Measurements from ENCODE around the gene CDK12. TPM values are rescaled to one million over a fixed set of nuclear protein-coding genes. Genes with fewer than 3 reads are reported as not detected.
A peak's percentile ranks its signal among the peaks of the same experiment; 100 is the strongest.
"Not testable (repeated sequence)": the region's sequence is repeated elsewhere in the genome, so short reads cannot be mapped to it uniquely, and the experiment has no call there.

The CDK12 gene
- total RNA-seq, 1 experiment from 2014 or later = 40.7 TPM

GRCh38 chr17:39538866-39539265, 77.6 kb downstream of the CDK12 start:
- in situ Hi-C loops (cut with HindIII; ENCODE audit: low pct_unique_long_range_greater_than_20kb, low sequenced_read_pairs) = no loop called here

GRCh38 chr17:39540611-39541010, 79.3 kb downstream of the CDK12 start:
- in situ Hi-C loops (cut with HindIII; ENCODE audit: low pct_unique_long_range_greater_than_20kb, low sequenced_read_pairs) = no loop called here
- no peak for DNase-seq (ENCODE audit: low read depth, low spot score)

More at GRCh38 chr17:39538866-39539265, 77.6 kb downstream of the CDK12 start:
- no peak for DNase-seq (ENCODE audit: low read depth, low spot score)

- in situ Hi-C loops (cut with HindIII; ENCODE audit: low pct_unique_long_range_greater_than_20kb, low sequenced_read_pairs) = no loop called here
- DNase-seq (ENCODE audit: low read depth, low spot score) = no peak
These were observed 80.4 kb downstream of the CDK12 start for GRCh38 chr17:39541652-39542051.

- in situ Hi-C loops (cut with HindIII; ENCODE audit: low pct_unique_long_range_greater_than_20kb, low sequenced_read_pairs) = no loop called here
These were observed 81.9 kb downstream of the CDK12 start for GRCh38 chr17:39543176-39543575.

GRCh38 chr17:39543664-39544063, 82.4 kb downstream of the CDK12 start:
- in situ Hi-C loops (cut with HindIII; ENCODE audit: low pct_unique_long_range_greater_than_20kb, low sequenced_read_pairs) = no loop called here
- no peak for DNase-seq (ENCODE audit: low read depth, low spot score)

More at GRCh38 chr17:39543176-39543575, 81.9 kb downstream of the CDK12 start:
- DNase-seq (ENCODE audit: low read depth, low spot score) = no peak

GRCh38 chr17:39544361-39544760, 83.1 kb downstream of the CDK12 start:
- in situ Hi-C loops (cut with HindIII; ENCODE audit: low pct_unique_long_range_greater_than_20kb, low sequenced_read_pairs); DNase-seq (ENCODE audit: low read depth, low spot score): not testable (repeated sequence)

- DNase-seq (ENCODE audit: low read depth, low spot score) = peak; percentile 65
- in situ Hi-C loops (cut with HindIII; ENCODE audit: low pct_unique_long_range_greater_than_20kb, low sequenced_read_pairs) = no loop called here
These were observed 86.6 kb downstream of the CDK12 start for GRCh38 chr17:39547713-39548478.

- no peak for DNase-seq (ENCODE audit: low read depth, low spot score)
- in situ Hi-C loops (cut with HindIII; ENCODE audit: low pct_unique_long_range_greater_than_20kb, low sequenced_read_pairs) = no loop called here
These were observed 87.4 kb downstream of the CDK12 start for GRCh38 chr17:39548494-39549225.

- in situ Hi-C loops (cut with HindIII; ENCODE audit: low pct_unique_long_range_greater_than_20kb, low sequenced_read_pairs) = no loop called here
- DNase-seq (ENCODE audit: low read depth, low spot score) = no peak
These were observed 88.7 kb downstream of the CDK12 start for GRCh38 chr17:39549747-39550573.

GRCh38 chr17:39551879-39552278, 90.6 kb downstream of the CDK12 start:
- DNase-seq (ENCODE audit: low read depth, low spot score) = no peak
- in situ Hi-C loops (cut with HindIII; ENCODE audit: low pct_unique_long_range_greater_than_20kb, low sequenced_read_pairs) = no loop called here

GRCh38 chr17:39553341-39553945, 92.2 kb downstream of the CDK12 start:
- no peak for DNase-seq (ENCODE audit: low read depth, low spot score)

GRCh38 chr17:39555368-39555767, 94.1 kb downstream of the CDK12 start:
- in situ Hi-C loops (cut with HindIII; ENCODE audit: low pct_unique_long_range_greater_than_20kb, low sequenced_read_pairs) = no loop called here
- no peak for DNase-seq (ENCODE audit: low read depth, low spot score)

More at GRCh38 chr17:39553341-39553945, 92.2 kb downstream of the CDK12 start:
- in situ Hi-C loops (cut with HindIII; ENCODE audit: low pct_unique_long_range_greater_than_20kb, low sequenced_read_pairs) = no loop called here

GRCh38 chr17:39556423-39556822, 95.1 kb downstream of the CDK12 start:
- no peak for DNase-seq (ENCODE audit: low read depth, low spot score)
- in situ Hi-C loops (cut with HindIII; ENCODE audit: low pct_unique_long_range_greater_than_20kb, low sequenced_read_pairs) = no loop called here

GRCh38 chr17:39562395-39562794, 101.1 kb downstream of the CDK12 start:
- DNase-seq (ENCODE audit: low read depth, low spot score) = no peak
- in situ Hi-C loops (cut with HindIII; ENCODE audit: low pct_unique_long_range_greater_than_20kb, low sequenced_read_pairs) = no loop called here

GRCh38 chr17:39562976-39563375, 101.7 kb downstream of the CDK12 start:
- in situ Hi-C loops (cut with HindIII; ENCODE audit: low pct_unique_long_range_greater_than_20kb, low sequenced_read_pairs) = no loop called here
- DNase-seq (ENCODE audit: low read depth, low spot score) = no peak

- no peak for DNase-seq (ENCODE audit: low read depth, low spot score)
- in situ Hi-C loops (cut with HindIII; ENCODE audit: low pct_unique_long_range_greater_than_20kb, low sequenced_read_pairs) = no loop called here
These were observed 102.2 kb downstream of the CDK12 start for GRCh38 chr17:39563476-39563875.

- DNase-seq (ENCODE audit: low read depth, low spot score) = peak; percentile 22
- in situ Hi-C loops (cut with HindIII; ENCODE audit: low pct_unique_long_range_greater_than_20kb, low sequenced_read_pairs) = no loop called here
These were observed 103.0 kb downstream of the CDK12 start for GRCh38 chr17:39564211-39564848.
